H9 (cell line): Measurements from ENCODE around the gene TMPRSS12. TPM values are rescaled to one million over a fixed set of nuclear protein-coding genes. Genes with fewer than 3 reads are reported as not detected.

Experiments used
- DNase-seq: peaks from one replicate; pipeline ENCODE4 v3.0.0-alpha.2; 2017
- H2AFZ ChIP-seq: one replicate; pipeline ENCODE4 v1.6.1; 2013; ENCODE audit warnings: mild to moderate bottlenecking, low read length, control low read depth, moderate library complexity
- H2AK5ac ChIP-seq: 2 replicates; pipeline ENCODE4 v1.6.1; 2013; ENCODE audit warnings: low read length, control low read depth, mixed read lengths; ENCODE audit not compliant: insufficient read length
- H2BK120ac ChIP-seq: one replicate; pipeline ENCODE4 v1.6.1; 2013; ENCODE audit warnings: low read depth, mild to moderate bottlenecking, low read length, control low read depth, inconsistent platforms; ENCODE audit not compliant: poor library complexity, severe bottlenecking
- H2BK12ac ChIP-seq: 2 replicates; pipeline ENCODE4 v1.6.1; 2013; ENCODE audit warnings: low read length, control low read depth, mixed read lengths, low read depth; ENCODE audit not compliant: insufficient read length
- H2BK15ac ChIP-seq: 2 replicates; pipeline ENCODE4 v1.6.1; 2013; ENCODE audit warnings: low read depth, low read length, control low read depth
- H2BK20ac ChIP-seq: one replicate; pipeline ENCODE4 v1.6.1; 2013; ENCODE audit warnings: low read depth, mild to moderate bottlenecking, low read length, control low read depth, inconsistent platforms; ENCODE audit not compliant: poor library complexity, severe bottlenecking
- H2BK5ac ChIP-seq: 2 replicates; pipeline ENCODE4 v1.6.1; 2013; ENCODE audit warnings: low read length, control low read depth, mixed read lengths; ENCODE audit not compliant: insufficient read length
- H3K14ac ChIP-seq: 2 replicates; pipeline ENCODE4 v1.6.1; 2013; ENCODE audit warnings: low read length, control low read depth; ENCODE audit not compliant: insufficient read depth
- H3K18ac ChIP-seq: 2 replicates; pipeline ENCODE4 v1.6.1; 2013; ENCODE audit warnings: low read depth, mild to moderate bottlenecking, mixed read lengths, low read length, control low read depth; ENCODE audit not compliant: insufficient read length
- H3K23ac ChIP-seq: 2 replicates; pipeline ENCODE4 v1.6.1; 2013; ENCODE audit warnings: low read length, control low read depth, mixed read lengths, low read depth; ENCODE audit not compliant: insufficient read length
- H3K23me2 ChIP-seq: 2 replicates; pipeline ENCODE4 v1.6.1; 2013; ENCODE audit warnings: low read depth, mild to moderate bottlenecking, mixed read lengths, low read length, control low read depth; ENCODE audit not compliant: insufficient read length, poor library complexity, severe bottlenecking
- H3K27ac ChIP-seq: 2 replicates; pipeline ENCODE4 v1.5.1; 2013; ENCODE audit warnings: low read length, control low read depth, mixed read lengths, low read depth; ENCODE audit not compliant: insufficient read length
- H3K27me3 ChIP-seq: 2 replicates; pipeline ENCODE4 v1.6.1; 2013; ENCODE audit warnings: low read length, control low read depth, inconsistent platforms; ENCODE audit not compliant: insufficient read depth
- H3K4ac ChIP-seq: 2 replicates; pipeline ENCODE4 v1.6.1; 2013; ENCODE audit warnings: low read depth, mild to moderate bottlenecking, control low read depth, inconsistent platforms, low read length, moderate library complexity
- H3K4me1 ChIP-seq: 2 replicates; pipeline ENCODE4 v1.6.1; 2013; ENCODE audit warnings: low read length, control low read depth, inconsistent platforms; ENCODE audit not compliant: insufficient read depth
- H3K4me2 ChIP-seq: 2 replicates; pipeline ENCODE4 v1.6.1; 2013; ENCODE audit warnings: low read length, control low read depth, mixed read lengths; ENCODE audit not compliant: insufficient read length, insufficient read depth
- H3K56ac ChIP-seq: 2 replicates; pipeline ENCODE4 v1.6.1; 2013; ENCODE audit warnings: low read depth, mild to moderate bottlenecking, mixed read lengths, low read length, control low read depth; ENCODE audit not compliant: insufficient read length
- H3K79me1 ChIP-seq: 2 replicates; pipeline ENCODE4 v1.6.1; 2013; ENCODE audit warnings: low read depth, mild to moderate bottlenecking, moderate library complexity, low read length, control low read depth, inconsistent platforms; ENCODE audit not compliant: insufficient read depth, poor library complexity, severe bottlenecking
- H3K79me2 ChIP-seq: 2 replicates; pipeline ENCODE4 v1.6.1; 2013; ENCODE audit warnings: low read length, control low read depth, inconsistent platforms; ENCODE audit not compliant: insufficient read depth
- H3K9ac ChIP-seq: 2 replicates; pipeline ENCODE4 v1.6.1; 2013; ENCODE audit warnings: low read length, control low read depth, mixed read lengths; ENCODE audit not compliant: insufficient read length; ENCODE audit errors: extremely low read depth
- H3K9me3 ChIP-seq: one replicate; pipeline ENCODE4 v1.6.1; 2013; ENCODE audit warnings: low read depth, low read length, inconsistent platforms; ENCODE audit not compliant: control insufficient read depth
- H3T11ph ChIP-seq: one replicate; pipeline ENCODE4 v1.6.1; 2013; ENCODE audit warnings: mild to moderate bottlenecking, low read length, control low read depth, inconsistent platforms
- H4K20me1 ChIP-seq: one replicate; pipeline ENCODE4 v1.6.1; 2013; ENCODE audit not compliant: control insufficient read depth, insufficient read length, insufficient read depth
- H4K5ac ChIP-seq: 2 replicates; pipeline ENCODE4 v1.6.1; 2013; ENCODE audit warnings: low read depth, mild to moderate bottlenecking, mixed read lengths, low read length, control low read depth; ENCODE audit not compliant: insufficient read length
- H4K8ac ChIP-seq: replicated peaks from 2 replicates; pipeline ENCODE4 v1.6.1; 2013; ENCODE audit warnings: low read length, control low read depth, mixed read lengths, low read depth; ENCODE audit not compliant: insufficient read length
- H4K91ac ChIP-seq: 2 replicates; pipeline ENCODE4 v1.6.1; 2013; ENCODE audit warnings: low read depth, mild to moderate bottlenecking, moderate library complexity, mixed read lengths, low read length, control low read depth; ENCODE audit not compliant: insufficient read length
- H3K27ac Mint-ChIP-seq, 3 experiments: 2 replicates in 2 of 3; 3 replicates in 1 of 3; pipeline ENCODE4 v1.8.0; 2020 to 2021; ENCODE audit warnings: mixed read lengths in 3 of 3, mild to moderate bottlenecking in 1 of 3, moderate library complexity in 1 of 3
- H3K27me3 Mint-ChIP-seq: 2 replicates; pipeline ENCODE4 v1.8.0; 2021; ENCODE audit warnings: low read depth, mild to moderate bottlenecking, moderate library complexity, mixed read lengths
- H3K36me3 Mint-ChIP-seq, 3 experiments: 2 replicates in 2 of 3; 3 replicates in 1 of 3; pipeline ENCODE4 v1.8.0; 2020 to 2021; ENCODE audit warnings: low read depth in 3 of 3, mixed read lengths in 3 of 3; ENCODE audit not compliant: insufficient read depth in 1 of 3
- H3K4me1 Mint-ChIP-seq, 2 experiments: 2 replicates each; pipeline ENCODE4 v1.8.0; 2020; ENCODE audit warnings: mixed read lengths in 2 of 2
- H3K4me3 Mint-ChIP-seq, 2 experiments: 2 replicates in 1 of 2; 3 replicates in 1 of 2; pipeline ENCODE4 v1.8.0; 2020 to 2021; ENCODE audit warnings: mild to moderate bottlenecking in 2 of 2, mixed read lengths in 2 of 2, moderate library complexity in 1 of 2
- H3K9me3 Mint-ChIP-seq, 2 experiments: 2 replicates in 1 of 2; 3 replicates in 1 of 2; pipeline ENCODE4 v1.8.0; 2020; ENCODE audit warnings: mild to moderate bottlenecking in 2 of 2, mixed read lengths in 2 of 2, moderate library complexity in 1 of 2
- WGBS: extraction: QIAGEN DNeasy Blood & Tissue Kit; methylation state at CpG from one replicate; pipeline ENCODE4 v1.1.7; 2013; ENCODE audit warnings: missing lambda C conversion rate, low lambda C conversion rate, mixed read lengths; ENCODE audit not compliant: insufficient read length; ENCODE audit errors: extremely low coverage; 5-methylcytosine and 5-hydroxymethylcytosine counted together
- total RNA-seq: library from RNA; stranded (reverse); gene quantifications from 2 replicates; pipeline ENCODE4 v1.2.1, GENCODE V29; 2021
- TF ChIP-seq, protein P1 (sequence below): fragments of 200-600 bp; sonication (generic); conservative IDR thresholded peaks from 3 replicates; pipeline ENCODE4 v1.8.0; 2021; ENCODE audit warnings: antibody characterized with exemption, mild to moderate bottlenecking

TMPRSS12 gene
- total RNA-seq, 1 experiment from 2014 or later = not detected

DNA sequence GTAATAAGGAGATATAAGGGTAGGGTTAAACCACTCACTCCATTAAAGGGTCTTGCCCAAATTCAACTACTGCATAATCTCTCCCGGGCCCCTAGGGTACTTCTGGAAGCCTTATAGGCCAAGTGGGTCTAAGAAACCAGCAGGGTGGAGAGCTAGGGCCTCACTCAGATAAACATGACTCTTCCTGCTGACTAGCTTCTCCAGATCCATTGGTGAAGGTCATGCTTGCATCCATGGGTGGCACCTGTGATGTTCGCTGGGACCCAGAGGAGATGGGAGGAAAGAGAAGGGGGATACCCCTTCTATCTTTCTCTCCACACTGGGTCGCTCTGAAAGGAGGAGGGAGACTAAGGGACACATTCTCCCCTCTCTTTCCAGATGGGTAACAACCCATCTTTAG is 73.6 kb downstream of the TMPRSS12 start:
- Histone ChIP-seq H3K56ac (no peak overlapping the region), H4K5ac (no peak overlapping the region), H3K4ac (no peak overlapping the region), H2AK5ac (no peak overlapping the region), H4K91ac (no peak overlapping the region), H2BK20ac (no peak overlapping the region), H3K4me1 (no peaks in the 10 kb centered on the region), H3K23me2 (no peaks in the 10 kb centered on the region), H2AFZ (no peak overlapping the region), H3K18ac (no peak overlapping the region), H3K79me2 (no peaks in the 10 kb centered on the region), H2BK15ac (no peak overlapping the region), H3K9ac (no peak overlapping the region), H3K27ac (no peak overlapping the region), H3K9me3 (peaks cover 26% of the 10 kb centered on the region), H3K4me2 (no peak overlapping the region), H3T11ph (no peak overlapping the region), H4K8ac (no peak overlapping the region), H3K79me1 (no peaks in the 10 kb centered on the region), H2BK5ac (no peak overlapping the region), H3K23ac (no peak overlapping the region), H2BK12ac (no peak overlapping the region), H3K27me3 (no peaks in the 10 kb centered on the region), H4K20me1 (no peaks in the 10 kb centered on the region), H2BK120ac (no peak overlapping the region), H3K14ac (no peak overlapping the region)
- no peak for DNase-seq
- Mint-ChIP-seq H3K4me1 (peaks cover 17 to 25% of the 10 kb centered on the region in 2 experiments), H3K27ac (no peak overlapping the region), H3K27me3 (peaks cover 2% of the 10 kb centered on the region), H3K9me3 (peaks cover 64 to 69% of the 10 kb centered on the region in 2 experiments), H3K4me3 (no peak overlapping the region), H3K36me3 (peaks cover 41 to 69% (median 66%) of the 10 kb centered on the region in 3 experiments)
- WGBS = no CpG with 5 or more reads among the region's 3 CpGs
- TF ChIP-seq, protein P1, sequence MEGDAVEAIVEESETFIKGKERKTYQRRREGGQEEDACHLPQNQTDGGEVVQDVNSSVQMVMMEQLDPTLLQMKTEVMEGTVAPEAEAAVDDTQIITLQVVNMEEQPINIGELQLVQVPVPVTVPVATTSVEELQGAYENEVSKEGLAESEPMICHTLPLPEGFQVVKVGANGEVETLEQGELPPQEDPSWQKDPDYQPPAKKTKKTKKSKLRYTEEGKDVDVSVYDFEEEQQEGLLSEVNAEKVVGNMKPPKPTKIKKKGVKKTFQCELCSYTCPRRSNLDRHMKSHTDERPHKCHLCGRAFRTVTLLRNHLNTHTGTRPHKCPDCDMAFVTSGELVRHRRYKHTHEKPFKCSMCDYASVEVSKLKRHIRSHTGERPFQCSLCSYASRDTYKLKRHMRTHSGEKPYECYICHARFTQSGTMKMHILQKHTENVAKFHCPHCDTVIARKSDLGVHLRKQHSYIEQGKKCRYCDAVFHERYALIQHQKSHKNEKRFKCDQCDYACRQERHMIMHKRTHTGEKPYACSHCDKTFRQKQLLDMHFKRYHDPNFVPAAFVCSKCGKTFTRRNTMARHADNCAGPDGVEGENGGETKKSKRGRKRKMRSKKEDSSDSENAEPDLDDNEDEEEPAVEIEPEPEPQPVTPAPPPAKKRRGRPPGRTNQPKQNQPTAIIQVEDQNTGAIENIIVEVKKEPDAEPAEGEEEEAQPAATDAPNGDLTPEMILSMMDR = no peak
